Breast epithelium (tissue), 4 donors: ENCODE data around the gene HMGCS1. TPM values are rescaled to one million over a fixed set of nuclear protein-coding genes. Genes with fewer than 3 reads are reported as not detected.

Experiments
- DNase-seq, 2 donors: peaks; one replicate each; pipeline ENCODE4 v3.0.0-alpha.2; 2019; ENCODE audit warnings: low spot score in 2 of 2
- H3K27ac ChIP-seq, 2 donors: fragments of 200-600 bp; sonication (generic) in 1 of 2; one replicate each; pipeline ENCODE4 v1.5.1; 2016 to 2019; ENCODE audit warnings: mild to moderate bottlenecking in 1 of 2
- H3K27me3 ChIP-seq, 2 donors: fragments of 200-600 bp; sonication (generic) in 1 of 2; one replicate each; pipeline versions ENCODE4 v1.5.1 to v1.6.0; 2017 to 2019; ENCODE audit warnings: control low read depth in 1 of 2, mild to moderate bottlenecking in 1 of 2
- H3K36me3 ChIP-seq: fragments of 200-600 bp; one replicate; pipeline ENCODE4 v1.5.1; 2019
- H3K4me1 ChIP-seq, 2 donors: fragments of 200-600 bp; sonication (generic); one replicate each; pipeline ENCODE4 v1.5.1; 2016 to 2019; ENCODE audit warnings: control low read depth in 1 of 2
- H3K4me3 ChIP-seq, 3 donors: fragments of 200-600 bp; sonication (generic); 1 replicate in 2 of 3; 2 replicates in 1 of 3; pipeline ENCODE4 v1.5.1; 2016 to 2019; ENCODE audit warnings: mild to moderate bottlenecking in 3 of 3, moderate library complexity in 2 of 3
- H3K9me3 ChIP-seq, 2 donors: fragments of 200-600 bp; sonication (generic) in 1 of 2; one replicate each; pipeline ENCODE4 v1.5.1; 2016 to 2019; ENCODE audit warnings: control low read depth in 1 of 2
- CTCF ChIP-seq, 3 donors: fragments of 450-650 bp; IDR thresholded peaks; one replicate each; pipeline ENCODE4 v1.5.1; 2016 to 2017; ENCODE audit warnings: antibody characterized with exemption in 3 of 3, mild to moderate bottlenecking in 3 of 3, moderate library complexity in 3 of 3
- POLR2A ChIP-seq: fragments of 450-650 bp; IDR thresholded peaks from one replicate; pipeline ENCODE4 v1.6.1; 2016; ENCODE audit warnings: antibody characterized with exemption, mild to moderate bottlenecking, moderate library complexity
- POLR2AphosphoS5 ChIP-seq, 3 donors: sonication (generic); formaldehyde crosslinking; IDR thresholded peaks; one replicate each; pipeline ENCODE4 v1.6.1; 2017; ENCODE audit warnings: antibody characterized with exemption in 3 of 3
- intact Hi-C: fragments of 100-400 bp; cut with DNase I; formaldehyde crosslinking; loops from one replicate; pipeline ENCODE4 v1.15.1; 2023; ENCODE audit warnings: low total_unique reads
- total RNA-seq, 3 donors: library from RNA; depleted of rRNA; stranded (reverse); fragments of >200 nt; gene quantifications; one replicate each; pipeline ENCODE4 v1.1.0, GENCODE V29; 2016

HMGCS1 gene
- total RNA-seq, 3 donors from 2014 or later = 13.9 to 36.6 (median 26.5) TPM

- Histone ChIP-seq H3K4me3 (no peak overlapping the region), H3K4me1 (no peaks in the 10 kb centered on the region), H3K36me3 (no peaks in the 10 kb centered on the region), H3K9me3 (peaks cover 2 to 5% of the 10 kb centered on the region in 2 donors), H3K27ac (no peak overlapping the region), H3K27me3 (no peaks in the 10 kb centered on the region)
- TF ChIP-seq POLR2A (no peak), CTCF (IDR thresholded peaks at IDR 0.05) (no peak), POLR2AphosphoS5 (IDR thresholded peaks at IDR 0.05) (no peak)
- intact Hi-C loops = no loop called here
- DNase-seq = no peak
Measured at GRCh38 chr5:43354774-43355173, 41.6 kb upstream of the HMGCS1 start.

- H3K27ac ChIP-seq = no peak overlapping the region
- H3K36me3 ChIP-seq = no peaks in the 10 kb centered on the region
- no peak overlapping the region for H3K4me3 ChIP-seq
- no peaks in the 10 kb centered on the region for H3K9me3 ChIP-seq
- H3K4me1 ChIP-seq = no peaks in the 10 kb centered on the region
- TF ChIP-seq POLR2A = no peak
- no peak for TF ChIP-seq CTCF (IDR thresholded peaks at IDR 0.05)
- no peak for TF ChIP-seq POLR2AphosphoS5 (IDR thresholded peaks at IDR 0.05)
- H3K27me3 ChIP-seq = no peaks in the 10 kb centered on the region
- intact Hi-C loops = no loop called here
- no peak for DNase-seq
Measured at GRCh38 chr5:43353668-43354067, 40.5 kb upstream of the HMGCS1 start.

GRCh38 chr5:43352915-43353314, 39.7 kb upstream of the HMGCS1 start:
- Histone ChIP-seq H3K27me3 (no peaks in the 10 kb centered on the region), H3K27ac (no peak overlapping the region), H3K4me3 (no peak overlapping the region), H3K9me3 (no peaks in the 10 kb centered on the region), H3K4me1 (no peaks in the 10 kb centered on the region), H3K36me3 (no peaks in the 10 kb centered on the region)
- TF ChIP-seq POLR2A = no peak
- no peak for TF ChIP-seq CTCF (IDR thresholded peaks at IDR 0.05)
- TF ChIP-seq POLR2AphosphoS5 (IDR thresholded peaks at IDR 0.05) = no peak
- intact Hi-C loops = no loop called here
- DNase-seq = no peak

- intact Hi-C loops = no loop called here
- H3K9me3 ChIP-seq = no peaks in the 10 kb centered on the region
- no peaks in the 10 kb centered on the region for H3K27me3 ChIP-seq
- no peak overlapping the region for H3K27ac ChIP-seq
- no peak for DNase-seq
- TF ChIP-seq POLR2AphosphoS5 (IDR thresholded peaks at IDR 0.05) (no peak), CTCF (IDR thresholded peaks at IDR 0.05) (no peak), POLR2A (no peak)
- H3K4me1 ChIP-seq = no peaks in the 10 kb centered on the region
- no peaks in the 10 kb centered on the region for H3K36me3 ChIP-seq
- no peak overlapping the region for H3K4me3 ChIP-seq
Measured at GRCh38 chr5:43352131-43352530, 38.9 kb upstream of the HMGCS1 start.

- Histone ChIP-seq H3K4me1 (no peaks in the 10 kb centered on the region), H3K9me3 (no peaks in the 10 kb centered on the region), H3K4me3 (no peak overlapping the region), H3K27me3 (no peaks in the 10 kb centered on the region), H3K36me3 (no peaks in the 10 kb centered on the region), H3K27ac (no peak overlapping the region)
- intact Hi-C loops = no loop called here
- TF ChIP-seq CTCF (IDR thresholded peaks at IDR 0.05) = no peak
- TF ChIP-seq POLR2A = no peak
- TF ChIP-seq POLR2AphosphoS5 (IDR thresholded peaks at IDR 0.05) = no peak
- DNase-seq = no peak
Measured at GRCh38 chr5:43348861-43349363, 35.7 kb upstream of the HMGCS1 start.
